Retina (tissue), 1 donor: Measurements from ENCODE around the gene MAMLD1.

ENCODE experiments used
- DNase-seq: peaks from one replicate; pipeline ENCODE4 v3.0.0-alpha.2; 2016

MAMLD1 gene

GRCh38 chrX:150355913-150356312, 7.2 kb upstream of the MAMLD1 start:
- DNase-seq = no peak

GRCh38 chrX:150357790-150358189, 5.3 kb upstream of the MAMLD1 start:
- DNase-seq = no peak

- DNase-seq = no peak
These were observed 4.5 kb upstream of the MAMLD1 start for GRCh38 chrX:150358651-150359050.

GRCh38 chrX:150360331-150360730, 2.8 kb upstream of the MAMLD1 start:
- no peak for DNase-seq

- peak; percentile 39 for DNase-seq
These were observed 1.9 kb upstream of the MAMLD1 start for GRCh38 chrX:150361070-150361776.

- peak; percentile 39 for DNase-seq
These were observed 1.3 kb upstream of the MAMLD1 start for GRCh38 chrX:150361777-150362351.

GRCh38 chrX:150363561-150364346, 637 bp downstream of the MAMLD1 start:
- DNase-seq = peak; percentile 76

- peak; percentile 78 for DNase-seq
These were observed 1.4 kb downstream of the MAMLD1 start for GRCh38 chrX:150364347-150365050.

- peak; percentile 92 for DNase-seq
These were observed 2.2 kb downstream of the MAMLD1 start for GRCh38 chrX:150365051-150365989.

GRCh38 chrX:150365990-150366911, 3.1 kb downstream of the MAMLD1 start:
- DNase-seq = peak; percentile 73

GRCh38 chrX:150366951-150367545, 3.9 kb downstream of the MAMLD1 start:
- no peak for DNase-seq

- DNase-seq = no peak
These were observed 7.6 kb downstream of the MAMLD1 start for GRCh38 chrX:150370589-150371312.

GRCh38 chrX:150371877-150372276, 8.8 kb downstream of the MAMLD1 start:
- DNase-seq = no peak

- no peak for DNase-seq
These were observed 9.2 kb downstream of the MAMLD1 start for GRCh38 chrX:150372280-150372679.

GRCh38 chrX:150372756-150373155, 9.6 kb downstream of the MAMLD1 start:
- DNase-seq = no peak

GRCh38 chrX:150375243-150375770, 12.2 kb downstream of the MAMLD1 start:
- no peak for DNase-seq

- DNase-seq = no peak
These were observed 13.9 kb downstream of the MAMLD1 start for GRCh38 chrX:150377005-150377404.

GRCh38 chrX:150405006-150405405, 41.9 kb downstream of the MAMLD1 start:
- DNase-seq = no peak

- no peak for DNase-seq
These were observed 42.5 kb downstream of the MAMLD1 start for GRCh38 chrX:150405576-150405975.

GRCh38 chrX:150406596-150406995, 43.5 kb downstream of the MAMLD1 start:
- no peak for DNase-seq
